HUES6 (cell line): ENCODE results near the gene GRHPR.

ENCODE experiments used
- H3K27ac ChIP-seq: 2 replicates; pipeline ENCODE4 v1.7.0; 2013; ENCODE audit warnings: low read depth, mild to moderate bottlenecking, low read length, inconsistent platforms
- H3K27me3 ChIP-seq: 2 replicates; pipeline ENCODE4 v1.6.1; 2013; ENCODE audit warnings: low read length; ENCODE audit not compliant: control insufficient read depth, insufficient read depth
- H3K36me3 ChIP-seq: 2 replicates; pipeline ENCODE4 v1.6.1; 2013; ENCODE audit warnings: low read length; ENCODE audit not compliant: control insufficient read depth, insufficient read depth
- H3K4me1 ChIP-seq: 2 replicates; pipeline ENCODE4 v1.6.1; 2013; ENCODE audit warnings: low read length; ENCODE audit not compliant: control insufficient read depth, insufficient read depth
- H3K4me3 ChIP-seq: 2 replicates; pipeline ENCODE4 v1.5.1; 2013; ENCODE audit warnings: low read depth, low read length
- H3K9ac ChIP-seq: one replicate; pipeline ENCODE4 v1.6.1; 2013; ENCODE audit warnings: mild to moderate bottlenecking, low read length
- H3K9me3 ChIP-seq: 2 replicates; pipeline ENCODE4 v1.6.1; 2013; ENCODE audit warnings: low read depth, low read length; ENCODE audit not compliant: control insufficient read depth, insufficient read depth

The GRHPR gene

DNA sequence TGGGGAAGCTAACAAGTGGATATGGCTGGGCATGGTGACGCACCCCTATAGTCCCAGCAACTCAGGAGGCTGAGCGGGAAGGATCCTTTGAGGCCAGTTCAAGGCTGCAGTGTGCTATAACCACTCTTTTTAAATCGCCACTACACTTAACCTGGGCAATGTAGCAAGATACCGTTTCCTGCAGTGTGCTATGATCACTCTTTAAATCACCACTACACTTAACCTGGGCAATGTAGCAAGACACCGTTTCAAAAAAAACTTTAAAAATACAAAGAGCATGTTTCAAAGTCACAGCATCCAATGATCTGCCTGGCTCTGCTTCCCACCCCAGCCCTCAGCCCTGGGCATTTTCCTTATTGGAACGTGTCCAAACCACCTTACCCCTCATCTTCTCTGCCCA, 14.5 kb downstream of the GRHPR start:
- Histone ChIP-seq H3K27me3 (no peaks in the 10 kb centered on the region), H3K27ac (no peak overlapping the region), H3K9ac (no peak overlapping the region), H3K4me3 (no peak overlapping the region), H3K36me3 (peaks cover 94% of the 10 kb centered on the region), H3K9me3 (no peaks in the 10 kb centered on the region), H3K4me1 (peaks cover 17% of the 10 kb centered on the region)

GRCh38 chr9:37437621-37438020, 15.1 kb downstream of the GRHPR start:
- Histone ChIP-seq H3K4me1 (peaks cover 17% of the 10 kb centered on the region), H3K27ac (no peak overlapping the region), H3K27me3 (no peaks in the 10 kb centered on the region), H3K4me3 (no peak overlapping the region), H3K9ac (no peak overlapping the region), H3K36me3 (peaks cover 94% of the 10 kb centered on the region), H3K9me3 (no peaks in the 10 kb centered on the region)

DNA sequence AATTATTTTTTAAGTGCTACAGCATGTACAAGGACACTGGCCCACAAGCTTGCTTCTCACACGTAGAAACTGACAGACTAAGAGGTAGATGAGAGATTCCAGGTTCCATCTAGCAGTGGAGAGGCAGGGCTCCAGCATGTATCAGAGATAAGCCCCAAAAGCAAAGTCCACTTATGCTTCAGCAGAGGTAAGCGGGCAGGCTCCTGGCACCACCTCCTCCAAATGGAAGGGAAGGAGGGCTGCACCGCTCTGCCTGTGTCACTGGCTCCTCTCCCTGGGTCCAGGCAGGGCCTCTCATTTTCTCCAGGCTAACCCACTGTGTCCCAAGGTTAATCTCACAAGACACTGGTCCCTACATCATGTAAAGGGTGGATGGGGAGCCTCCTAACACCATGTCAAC, 15.9 kb downstream of the GRHPR start:
- Histone ChIP-seq H3K9me3 (no peaks in the 10 kb centered on the region), H3K27ac (no peak overlapping the region), H3K4me3 (no peak overlapping the region), H3K9ac (no peak overlapping the region), H3K27me3 (no peaks in the 10 kb centered on the region), H3K4me1 (peaks cover 15% of the 10 kb centered on the region), H3K36me3 (peaks cover 91% of the 10 kb centered on the region)

GRCh38 chr9:37441776-37442370, 19.4 kb downstream of the GRHPR start:
- no peak overlapping the region for H3K4me3 ChIP-seq
- peaks cover 60% of the 10 kb centered on the region for H3K36me3 ChIP-seq

DNA sequence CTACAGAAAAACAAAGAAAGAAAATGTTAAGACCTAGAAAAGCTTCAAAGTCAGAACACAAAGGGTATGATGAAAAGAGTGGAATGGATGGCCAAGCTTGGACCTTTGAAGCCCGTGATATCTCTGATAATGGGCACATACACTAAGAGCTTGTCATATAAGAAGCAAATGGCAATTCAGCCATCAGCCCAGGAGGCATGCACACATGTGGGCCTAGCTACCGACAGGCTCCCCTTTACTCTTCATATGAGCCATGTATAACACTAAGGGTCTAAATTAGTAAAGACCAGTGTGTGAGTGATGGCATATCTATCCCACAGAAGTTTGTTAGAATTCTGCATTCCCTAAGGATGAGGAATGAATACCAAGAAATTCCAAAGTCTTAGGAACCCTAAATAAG, 20.1 kb downstream of the GRHPR start:
- Histone ChIP-seq H3K27me3 (no peaks in the 10 kb centered on the region), H3K4me1 (no peaks in the 10 kb centered on the region), H3K27ac (no peak overlapping the region), H3K9me3 (no peaks in the 10 kb centered on the region), H3K36me3 (peaks cover 54% of the 10 kb centered on the region), H3K9ac (no peak overlapping the region), H3K4me3 (no peak overlapping the region)

More at GRCh38 chr9:37441776-37442370, 19.4 kb downstream of the GRHPR start:
- Histone ChIP-seq H3K27me3 (no peaks in the 10 kb centered on the region), H3K9me3 (no peaks in the 10 kb centered on the region), H3K9ac (no peak overlapping the region), H3K4me1 (no peaks in the 10 kb centered on the region), H3K27ac (no peak overlapping the region)

DNA sequence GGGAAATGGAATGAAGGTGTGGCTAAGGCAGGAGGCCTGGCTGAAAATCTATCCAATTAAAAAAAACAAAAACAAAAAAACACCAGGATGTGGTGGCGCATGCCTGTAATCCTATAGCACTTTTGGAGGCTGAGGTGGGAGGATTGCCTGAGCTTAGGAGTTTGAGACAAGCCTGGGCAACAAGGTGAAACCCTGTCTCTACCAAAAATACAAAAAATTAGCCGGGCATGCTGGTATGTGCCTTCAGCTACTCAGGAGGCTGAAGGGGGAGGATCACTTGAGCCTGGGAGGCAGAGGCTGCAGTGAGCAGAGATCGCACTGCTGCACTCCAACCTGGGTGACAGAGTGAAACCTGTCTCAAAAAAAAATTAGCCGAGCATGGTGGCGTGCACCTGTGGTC, 21.1 kb downstream of the GRHPR start:
- no peaks in the 10 kb centered on the region for H3K9me3 ChIP-seq
- no peak overlapping the region for H3K27ac ChIP-seq
- no peak overlapping the region for H3K9ac ChIP-seq
- H3K36me3 ChIP-seq, result peaks cover 43% of the 10 kb centered on the region
- no peak overlapping the region for H3K4me3 ChIP-seq
- no peaks in the 10 kb centered on the region for H3K27me3 ChIP-seq
- H3K4me1 ChIP-seq, result no peaks in the 10 kb centered on the region; the same call in 1 of the 2 replicates

GRCh38 chr9:37444890-37445289, 22.4 kb downstream of the GRHPR start:
- no peak overlapping the region for H3K27ac ChIP-seq
- H3K9ac ChIP-seq, result no peak overlapping the region
- H3K4me1 ChIP-seq, result peaks cover 2% of the 10 kb centered on the region; the same call in 1 of the 2 replicates
- H3K36me3 ChIP-seq, result peaks cover 32% of the 10 kb centered on the region
- no peaks in the 10 kb centered on the region for H3K9me3 ChIP-seq
- H3K27me3 ChIP-seq, result no peaks in the 10 kb centered on the region
- H3K4me3 ChIP-seq, result no peak overlapping the region

DNA sequence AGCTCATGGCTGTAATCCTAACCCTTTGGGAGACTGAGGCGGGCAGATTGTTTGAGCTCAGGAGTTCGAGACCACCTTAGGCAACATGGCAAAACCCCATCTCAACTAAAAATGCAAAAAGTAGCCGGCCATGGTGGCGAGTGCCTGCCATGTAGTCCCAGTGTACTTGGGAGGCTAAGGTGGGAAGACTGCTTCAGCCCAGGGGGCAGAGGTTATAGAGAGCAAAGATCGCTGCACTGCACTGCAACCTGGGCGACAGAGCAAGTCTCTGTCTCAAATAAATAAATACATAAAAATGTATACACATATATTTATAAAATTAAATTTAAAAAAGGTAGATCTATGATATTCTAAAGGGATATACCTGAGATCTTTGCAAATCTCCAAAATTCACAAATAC, 23.3 kb downstream of the GRHPR start:
- no peaks in the 10 kb centered on the region for H3K9me3 ChIP-seq
- no peak overlapping the region for H3K4me3 ChIP-seq
- no peaks in the 10 kb centered on the region for H3K27me3 ChIP-seq
- H3K4me1 ChIP-seq, result peaks cover 5% of the 10 kb centered on the region; the same call in 1 of the 2 replicates
- no peak overlapping the region for H3K9ac ChIP-seq
- H3K27ac ChIP-seq, result no peak overlapping the region
- H3K36me3 ChIP-seq, result peaks cover 23% of the 10 kb centered on the region

DNA sequence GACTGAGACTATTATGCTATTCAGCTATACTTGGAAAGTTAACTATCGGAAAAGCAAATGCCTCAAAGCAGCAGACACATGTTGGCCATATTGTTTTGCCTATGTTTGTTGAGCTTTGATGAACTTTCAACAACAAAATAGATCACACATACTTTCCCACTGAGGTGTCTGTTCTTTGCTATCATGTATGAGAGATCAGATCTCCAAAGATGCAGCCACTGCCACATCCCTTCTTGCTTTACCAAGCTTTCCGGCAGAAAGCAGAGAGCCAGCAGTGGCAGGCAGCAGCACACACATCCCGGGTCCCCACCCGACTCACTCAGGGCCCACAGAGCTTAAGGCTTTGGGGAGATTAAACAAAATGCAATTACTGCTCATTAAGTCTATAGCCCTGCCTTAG, 23.9 kb downstream of the GRHPR start:
- peaks cover 17% of the 10 kb centered on the region for H3K36me3 ChIP-seq

GRCh38 chr9:37447111-37447510, 24.6 kb downstream of the GRHPR start:
- Histone ChIP-seq H3K27ac (no peak overlapping the region), H3K4me3 (no peak overlapping the region), H3K9ac (no peak overlapping the region), H3K9me3 (no peaks in the 10 kb centered on the region), H3K27me3 (no peaks in the 10 kb centered on the region), H3K36me3 (peaks cover 10% of the 10 kb centered on the region), H3K4me1 (peaks cover 7% of the 10 kb centered on the region; the same call in 1 of the 2 replicates)

More for the DNA sequence above, 23.9 kb downstream of the GRHPR start:
- H3K27me3 ChIP-seq, result no peaks in the 10 kb centered on the region
- peaks cover 5% of the 10 kb centered on the region; the same call in 1 of the 2 replicates for H3K4me1 ChIP-seq
- no peak overlapping the region for H3K4me3 ChIP-seq
- no peak overlapping the region for H3K27ac ChIP-seq
- no peaks in the 10 kb centered on the region for H3K9me3 ChIP-seq
- no peak overlapping the region for H3K9ac ChIP-seq

GRCh38 chr9:37449862-37450632, 27.6 kb downstream of the GRHPR start:
- Histone ChIP-seq H3K27me3 (no peaks in the 10 kb centered on the region), H3K4me1 (peaks cover 14% of the 10 kb centered on the region; the same call in 1 of the 2 replicates), H3K9me3 (no peaks in the 10 kb centered on the region), H3K36me3 (peaks cover 2% of the 10 kb centered on the region; the same call in 1 of the 2 replicates), H3K27ac (peak overlapping the region; percentile 22; the same call in 1 of the 2 replicates), H3K9ac (no peak overlapping the region), H3K4me3 (no peak overlapping the region)
